ENCODE measurements around the gene ZNF512B. TPM values are rescaled to one million over a fixed set of nuclear protein-coding genes. Genes with fewer than 3 reads are reported as not detected.
A peak's percentile ranks its signal among the peaks of the same experiment; 100 is the strongest.

ZNF512B gene
- total and polyA plus RNA-seq, 2 experiments from 2014 or later, result 1.5 to 16.4 TPM

DNA sequence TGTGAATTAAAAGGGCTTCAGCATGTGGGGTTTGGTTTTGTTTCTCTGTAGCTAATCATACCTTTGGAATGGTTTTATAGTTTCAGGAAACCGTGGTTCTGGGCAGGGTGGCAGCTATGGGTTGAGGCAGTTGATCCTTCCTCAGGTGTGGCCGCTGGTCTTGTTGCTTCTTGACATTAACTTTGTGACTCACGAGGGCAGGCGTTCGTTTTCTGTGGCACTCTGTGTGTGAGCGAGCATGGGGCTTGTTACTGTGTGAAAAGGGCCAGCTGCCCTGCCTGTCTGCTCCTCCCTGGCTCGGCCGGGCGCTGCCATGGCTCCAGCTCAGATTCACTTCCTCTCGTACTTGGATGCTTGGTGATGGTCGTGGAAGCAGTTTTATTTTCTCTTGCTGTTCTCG, 58.6 kb downstream of the ZNF512B start:
- WGBS, 2 experiments (ENCODE audit: low coverage in 1 of 2, low lambda C conversion rate in 2 of 2, missing lambda C conversion rate in 2 of 2), result 8 to 9% methylated on average over 12 of the region's 12 CpGs
- H3F3A ChIP-seq (ENCODE audit: insufficient read depth), result peaks cover 16% of the 10 kb centered on the region; the same call in 1 of the 2 replicates
- no peaks in the 10 kb centered on the region for H3K36me3 ChIP-seq (ENCODE audit: low read depth)
- peak overlapping the region; percentile 52 for H3K27ac ChIP-seq
- H3K4me3 ChIP-seq, result peak overlapping the region; percentile 35
- H4K20me1 ChIP-seq (ENCODE audit: insufficient read depth), result peaks cover 18% of the 10 kb centered on the region; the same call in 1 of the 2 replicates
- no peaks in the 10 kb centered on the region for H3K9me2 ChIP-seq (ENCODE audit: insufficient read depth)
- in situ Hi-C loops (cut with MboI), result no loop called here
- no peaks in the 10 kb centered on the region for H3K27me3 ChIP-seq (replicated peaks; ENCODE audit: insufficient read depth)
- no peak overlapping the region for H2AFZ ChIP-seq
- DNase-seq, result peak; percentile 78
- H3K79me2 ChIP-seq (ENCODE audit: insufficient read depth), result peaks cover 100% of the 10 kb centered on the region
- no peak for TF ChIP-seq EZH2phosphoT487 (IDR thresholded peaks at IDR 0.05; ENCODE audit: insufficient read depth, low read depth)
- TF ChIP-seq EZH2 (IDR thresholded peaks at IDR 0.05; ENCODE audit: insufficient read depth, poor library complexity, severe bottlenecking), result no peak
- no peaks in the 10 kb centered on the region for H3K9me3 ChIP-seq (ENCODE audit: low read depth)
- peak overlapping the region; percentile 46 for H3K4me2 ChIP-seq (ENCODE audit: unreplicated experiment)
- peaks cover 15% of the 10 kb centered on the region for H3K4me1 ChIP-seq (ENCODE audit: insufficient read depth)
- peak overlapping the region; percentile 37 for H3K9ac ChIP-seq

DNA sequence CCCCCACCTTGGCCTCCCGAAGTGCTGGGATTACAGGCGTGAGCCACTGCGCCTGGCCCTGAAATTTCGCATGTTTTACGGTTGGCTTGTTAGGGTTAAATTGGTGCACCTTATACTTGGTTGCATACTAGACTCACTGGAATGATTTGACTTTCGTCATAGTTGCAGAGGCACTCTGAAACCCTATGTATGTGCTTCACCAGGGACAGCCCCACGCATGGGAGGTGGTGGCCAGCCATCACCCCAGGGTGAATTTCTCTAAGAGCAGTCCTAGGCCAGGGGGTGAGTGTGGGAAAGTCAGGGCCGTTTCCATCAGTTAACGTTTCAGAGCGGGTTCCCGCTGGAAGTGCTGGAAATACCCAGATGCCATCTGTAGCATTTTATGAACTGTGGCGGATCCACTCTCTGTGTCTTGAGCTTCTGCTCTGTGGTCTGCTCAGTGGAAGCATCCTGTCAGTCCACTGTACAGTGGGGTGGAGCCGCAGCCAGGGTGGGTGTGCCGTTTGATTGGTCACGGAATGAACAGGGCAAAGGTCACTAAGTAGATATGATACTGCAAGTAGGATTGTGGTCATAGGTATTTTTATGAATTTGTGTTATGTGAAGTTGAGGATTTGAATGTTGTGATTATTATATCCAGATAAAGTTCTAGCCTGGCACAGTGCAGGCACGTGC, 61.6 kb downstream of the ZNF512B start:
- Histone ChIP-seq H3K27ac (no peak overlapping the region), H3K27me3 (replicated peaks; ENCODE audit: insufficient read depth) (no peaks in the 10 kb centered on the region), H4K20me1 (ENCODE audit: insufficient read depth) (peaks cover 24% of the 10 kb centered on the region; the same call in 1 of the 2 replicates), H3K9me2 (ENCODE audit: insufficient read depth) (no peaks in the 10 kb centered on the region), H3K36me3 (ENCODE audit: low read depth) (no peaks in the 10 kb centered on the region), H3K79me2 (ENCODE audit: insufficient read depth) (peaks cover 100% of the 10 kb centered on the region), H3K4me1 (ENCODE audit: insufficient read depth) (peaks cover 15% of the 10 kb centered on the region), H2AFZ (no peak overlapping the region), H3F3A (ENCODE audit: insufficient read depth) (peaks cover 16% of the 10 kb centered on the region; the same call in 1 of the 2 replicates), H3K9me3 (ENCODE audit: low read depth) (no peaks in the 10 kb centered on the region), H3K9ac (no peak overlapping the region), H3K4me3 (no peak overlapping the region), H3K4me2 (ENCODE audit: unreplicated experiment) (no peak overlapping the region)
- in situ Hi-C loops (cut with MboI), result no loop called here
- no peak for DNase-seq
- WGBS, 2 experiments (ENCODE audit: low coverage in 1 of 2, low lambda C conversion rate in 2 of 2, missing lambda C conversion rate in 2 of 2), result 81 to 87% methylated on average over 16 of the region's 16 CpGs
- TF ChIP-seq EZH2phosphoT487 (IDR thresholded peaks at IDR 0.05; ENCODE audit: insufficient read depth, low read depth) (no peak), EZH2 (IDR thresholded peaks at IDR 0.05; ENCODE audit: insufficient read depth, poor library complexity, severe bottlenecking) (no peak)

MicroRNAs within 50 kb of the gene (microRNA counts, 767-probe panel; counts per million panel counts)
- microRNA hsa-miR-1914-5p, result 447 counts per million, percentile 86 among the panel's probes with 10 or more counts
- 447 counts per million, percentile 86 among the panel's probes with 10 or more counts for microRNA hsa-miR-647
- microRNA hsa-miR-941, result 447 counts per million, percentile 86 among the panel's probes with 10 or more counts

Small RNAs within 50 kb of the gene (microRNA-seq; reads per million reads assigned to microRNA genes)
- 2.0 reads per million for gene MIR1914 (ENCODE audit: borderline number of aligned reads)
- gene MIR647 (ENCODE audit: borderline number of aligned reads), result not detected
- gene MIR941-1 (ENCODE audit: borderline number of aligned reads), result not detected
- not detected for gene MIR941-2 (ENCODE audit: borderline number of aligned reads)
- gene MIR941-3 (ENCODE audit: borderline number of aligned reads), result not detected
- gene MIR941-4 (ENCODE audit: borderline number of aligned reads), result not detected
- gene MIR941-5 (ENCODE audit: borderline number of aligned reads), result not detected

Small RNAs within 50 kb of the gene (small RNA-seq; reads per million reads assigned to genes)
- gene MIR647 (ENCODE audit: low read depth, low replicate concordance) (not detected), gene MIR941-2 (ENCODE audit: low read depth, low replicate concordance) (not detected), gene MIR941-4 (ENCODE audit: low read depth, low replicate concordance) (not detected), gene MIR941-5 (ENCODE audit: low read depth, low replicate concordance) (not detected), gene RNU1-134P (ENCODE audit: low read depth, low replicate concordance) (0.19 reads per million)

Other genes starting within 250 kb of the ZNF512B start
- 14.1 and 32.0 TPM in 2 replicates for gene LIME1, start 233.3 kb downstream of the ZNF512B start, total RNA-seq (2014; rRNA removed; shearing (Covaris generic))
- gene LIME1, start 233.3 kb downstream of the ZNF512B start, polyA plus RNA-seq (2016; fragmentation: Nextera tagmentation; extraction: Ambion mirVana), result 2.4 and 3.7 TPM in 2 replicates
- 63.9 and 64.9 TPM in 2 replicates for gene SLC2A4RG, start 230.2 kb downstream of the ZNF512B start, total RNA-seq (2014; rRNA removed; shearing (Covaris generic))
- gene SLC2A4RG, start 230.2 kb downstream of the ZNF512B start, polyA plus RNA-seq (2016; fragmentation: Nextera tagmentation; extraction: Ambion mirVana), result 21.3 and 22.7 TPM in 2 replicates
- 1.9 and 3.9 TPM in 2 replicates for gene ZBTB46, start 138.7 kb downstream of the ZNF512B start, total RNA-seq (2014; rRNA removed; shearing (Covaris generic))
- 0.33 and 0.38 TPM in 2 replicates for gene ZBTB46, start 138.7 kb downstream of the ZNF512B start, polyA plus RNA-seq (2016; fragmentation: Nextera tagmentation; extraction: Ambion mirVana)
- not detected in 2 replicates for gene ABHD16B, start 108.4 kb downstream of the ZNF512B start, total RNA-seq (2014; rRNA removed; shearing (Covaris generic))
- gene ABHD16B, start 108.4 kb downstream of the ZNF512B start, polyA plus RNA-seq (2016; fragmentation: Nextera tagmentation; extraction: Ambion mirVana), result not detected in 2 replicates
- gene TPD52L2, start 104.7 kb downstream of the ZNF512B start, total RNA-seq (2014; rRNA removed; shearing (Covaris generic)), result 198 and 214 TPM in 2 replicates
- 220 and 227 TPM in 2 replicates for gene TPD52L2, start 104.7 kb downstream of the ZNF512B start, polyA plus RNA-seq (2016; fragmentation: Nextera tagmentation; extraction: Ambion mirVana)
- 68.0 and 70.9 TPM in 2 replicates for gene DNAJC5, start 74.8 kb downstream of the ZNF512B start, total RNA-seq (2014; rRNA removed; shearing (Covaris generic))
- 22.4 and 24.9 TPM in 2 replicates for gene DNAJC5, start 74.8 kb downstream of the ZNF512B start, polyA plus RNA-seq (2016; fragmentation: Nextera tagmentation; extraction: Ambion mirVana)
- gene UCKL1, start 13.5 kb downstream of the ZNF512B start, total RNA-seq (2014; rRNA removed; shearing (Covaris generic)), result 17.6 and 21.5 TPM in 2 replicates
- gene UCKL1, start 13.5 kb downstream of the ZNF512B start, polyA plus RNA-seq (2016; fragmentation: Nextera tagmentation; extraction: Ambion mirVana), result 28.8 and 33.4 TPM in 2 replicates
- gene SAMD10, start 9.7 kb upstream of the ZNF512B start, total RNA-seq (2014; rRNA removed; shearing (Covaris generic)), result 0.38 and 1.3 TPM in 2 replicates
- gene SAMD10, start 9.7 kb upstream of the ZNF512B start, polyA plus RNA-seq (2016; fragmentation: Nextera tagmentation; extraction: Ambion mirVana), result 1.3 and 1.7 TPM in 2 replicates
- gene PRPF6, start 11.2 kb upstream of the ZNF512B start, total RNA-seq (2014; rRNA removed; shearing (Covaris generic)), result 39.0 and 47.1 TPM in 2 replicates
- gene PRPF6, start 11.2 kb upstream of the ZNF512B start, polyA plus RNA-seq (2016; fragmentation: Nextera tagmentation; extraction: Ambion mirVana), result 54.8 and 59.4 TPM in 2 replicates
- 0.32 and 0.51 TPM in 2 replicates for gene C20orf204, start 66.3 kb upstream of the ZNF512B start, total RNA-seq (2014; rRNA removed; shearing (Covaris generic))
- gene C20orf204, start 66.3 kb upstream of the ZNF512B start, polyA plus RNA-seq (2016; fragmentation: Nextera tagmentation; extraction: Ambion mirVana), result 0.09 and 0.14 TPM in 2 replicates
- gene SOX18, start 79.7 kb upstream of the ZNF512B start, total RNA-seq (2014; rRNA removed; shearing (Covaris generic)), result not detected in 2 replicates
- gene SOX18, start 79.7 kb upstream of the ZNF512B start, polyA plus RNA-seq (2016; fragmentation: Nextera tagmentation; extraction: Ambion mirVana), result not detected in 2 replicates
- 34.3 and 39.2 TPM in 2 replicates for gene TCEA2, start 93.3 kb upstream of the ZNF512B start, total RNA-seq (2014; rRNA removed; shearing (Covaris generic))
- gene TCEA2, start 93.3 kb upstream of the ZNF512B start, polyA plus RNA-seq (2016; fragmentation: Nextera tagmentation; extraction: Ambion mirVana), result 67.9 and 70.7 TPM in 2 replicates
- gene RGS19, start 109.6 kb upstream of the ZNF512B start, total RNA-seq (2014; rRNA removed; shearing (Covaris generic)), result 7.0 and 13.2 TPM in 2 replicates
- 18.7 and 20.9 TPM in 2 replicates for gene RGS19, start 109.6 kb upstream of the ZNF512B start, polyA plus RNA-seq (2016; fragmentation: Nextera tagmentation; extraction: Ambion mirVana)
- 0.86 and 1.1 TPM in 2 replicates for gene OPRL1, start 110.2 kb upstream of the ZNF512B start, total RNA-seq (2014; rRNA removed; shearing (Covaris generic))
- gene OPRL1, start 110.2 kb upstream of the ZNF512B start, polyA plus RNA-seq (2016; fragmentation: Nextera tagmentation; extraction: Ambion mirVana), result 0.35 and 0.53 TPM in 2 replicates
- 3.7 TPM in 1 of 2 replicates, not detected in the other for gene LKAAEAR1, start 114.5 kb upstream of the ZNF512B start, total RNA-seq (2014; rRNA removed; shearing (Covaris generic))
- gene LKAAEAR1, start 114.5 kb upstream of the ZNF512B start, polyA plus RNA-seq (2016; fragmentation: Nextera tagmentation; extraction: Ambion mirVana), result 0.59 TPM in 1 of 2 replicates, not detected in the other
- not detected in 2 replicates for gene NPBWR2, start 137.6 kb upstream of the ZNF512B start, total RNA-seq (2014; rRNA removed; shearing (Covaris generic))
- gene NPBWR2, start 137.6 kb upstream of the ZNF512B start, polyA plus RNA-seq (2016; fragmentation: Nextera tagmentation; extraction: Ambion mirVana), result not detected in 2 replicates
- not detected in 2 replicates for gene MYT1, start 194.5 kb upstream of the ZNF512B start, total RNA-seq (2014; rRNA removed; shearing (Covaris generic))
- not detected in 2 replicates for gene MYT1, start 194.5 kb upstream of the ZNF512B start, polyA plus RNA-seq (2016; fragmentation: Nextera tagmentation; extraction: Ambion mirVana)